ENCODE data around the gene ATP5F1E.

DNA sequence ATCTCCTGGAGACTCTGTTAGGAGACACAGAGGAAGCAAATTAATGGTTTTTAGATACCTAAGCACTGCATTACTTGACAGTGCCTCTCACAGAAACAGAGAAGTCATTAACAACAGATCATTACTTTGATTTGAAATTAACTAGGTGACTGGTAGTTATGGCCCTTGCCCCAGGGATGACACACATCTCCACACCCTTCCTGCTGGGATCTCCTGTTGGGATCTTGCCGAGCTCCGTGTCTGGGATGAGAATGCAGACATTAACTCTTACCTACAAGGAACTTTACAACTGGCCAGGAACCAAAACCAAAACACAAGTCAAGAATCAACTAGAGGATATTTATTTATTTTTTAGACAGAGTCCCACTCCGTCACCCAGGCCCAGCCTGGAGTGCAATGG, 12.7 kb upstream of the ATP5F1E start:
- TF ChIP-seq, protein P1, sequence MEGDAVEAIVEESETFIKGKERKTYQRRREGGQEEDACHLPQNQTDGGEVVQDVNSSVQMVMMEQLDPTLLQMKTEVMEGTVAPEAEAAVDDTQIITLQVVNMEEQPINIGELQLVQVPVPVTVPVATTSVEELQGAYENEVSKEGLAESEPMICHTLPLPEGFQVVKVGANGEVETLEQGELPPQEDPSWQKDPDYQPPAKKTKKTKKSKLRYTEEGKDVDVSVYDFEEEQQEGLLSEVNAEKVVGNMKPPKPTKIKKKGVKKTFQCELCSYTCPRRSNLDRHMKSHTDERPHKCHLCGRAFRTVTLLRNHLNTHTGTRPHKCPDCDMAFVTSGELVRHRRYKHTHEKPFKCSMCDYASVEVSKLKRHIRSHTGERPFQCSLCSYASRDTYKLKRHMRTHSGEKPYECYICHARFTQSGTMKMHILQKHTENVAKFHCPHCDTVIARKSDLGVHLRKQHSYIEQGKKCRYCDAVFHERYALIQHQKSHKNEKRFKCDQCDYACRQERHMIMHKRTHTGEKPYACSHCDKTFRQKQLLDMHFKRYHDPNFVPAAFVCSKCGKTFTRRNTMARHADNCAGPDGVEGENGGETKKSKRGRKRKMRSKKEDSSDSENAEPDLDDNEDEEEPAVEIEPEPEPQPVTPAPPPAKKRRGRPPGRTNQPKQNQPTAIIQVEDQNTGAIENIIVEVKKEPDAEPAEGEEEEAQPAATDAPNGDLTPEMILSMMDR (IDR thresholded peaks at IDR 0.05; ENCODE audit: extremely low read depth in 1 of 2, insufficient read depth in 1 of 2, low read depth in 1 of 2, low read length in 2 of 2), result no peak
- no peak for TF ChIP-seq EZH2 (IDR thresholded peaks at IDR 0.05; ENCODE audit: borderline replicate concordance, low read depth, low read length, severe bottlenecking)
- no peak for TF ChIP-seq POLR2AphosphoS5 (IDR thresholded peaks at IDR 0.05; ENCODE audit: insufficient read depth, low read depth, low read length)

Measured in endothelial cell of umbilical vein (primary cell).